Panc1 (cell line): Measurements from ENCODE around the gene ICA1. TPM values are rescaled to one million over a fixed set of nuclear protein-coding genes. Genes with fewer than 3 reads are reported as not detected.

Experiments used
- ATAC-seq: fragments of 200-7000 bp; cut with Tn5 transposase; 2 replicates; pipeline ENCODE4 v1.9.1; 2020; ENCODE audit warnings: mild to moderate bottlenecking, moderate library complexity
- BruUV-seq: library from RNA; stranded (reverse); fragments of 400-500 nt; replicated peaks from 2 replicates; lab custom pipeline; 2021; lab: Mats Ljungman, UMichigan
- CTCF ChIA-PET: fragments of 300-600 bp; sonication (Branson Sonifier 250); formaldehyde crosslinking; loops from one replicate; lab custom pipeline; 2022; ENCODE audit warnings: antibody characterized with exemption; lab: Charles Lee
- POLR2A ChIA-PET: fragments of 300-600 bp; sonication (Branson Sonifier 250); formaldehyde crosslinking; loops from one replicate; lab custom pipeline; 2022; ENCODE audit warnings: antibody characterized with exemption; lab: Charles Lee
- DNase-seq: peaks from one replicate; pipeline ENCODE4 v3.0.0-alpha.2; 2010; ENCODE audit warnings: low read depth, low spot score
- H3K27ac ChIP-seq: 2 replicates; pipeline ENCODE4 v1.5.1; 2011; ENCODE audit warnings: mild to moderate bottlenecking, low read length, inconsistent platforms
- H3K27me3 ChIP-seq: fragments of 200-500 bp; sonication (Bioruptor generic); 2 replicates; pipeline ENCODE4 v1.6.0; 2014; ENCODE audit warnings: low read length, inconsistent platforms; ENCODE audit not compliant: control insufficient read depth, insufficient read depth
- H3K36me3 ChIP-seq: fragments of 200-500 bp; sonication (Bioruptor generic); 2 replicates; pipeline ENCODE4 v1.5.1; 2014; ENCODE audit warnings: inconsistent platforms, mild to moderate bottlenecking, low read length, moderate library complexity; ENCODE audit not compliant: control insufficient read depth, insufficient read depth
- H3K4me1 ChIP-seq: 2 replicates; pipeline ENCODE4 v1.5.1; 2011; ENCODE audit warnings: inconsistent platforms, mild to moderate bottlenecking, low read length, moderate library complexity; ENCODE audit not compliant: control insufficient read depth, insufficient read depth
- H3K4me3 ChIP-seq, 2 experiments: 2 replicates each; pipeline ENCODE4 v1.5.1; 2011 to 2012; ENCODE audit warnings: low read depth in 2 of 2, low read length in 2 of 2, mild to moderate bottlenecking in 2 of 2, inconsistent platforms in 1 of 2, moderate library complexity in 1 of 2
- H3K9me3 ChIP-seq: fragments of 200-500 bp; sonication (Bioruptor generic); 2 replicates; pipeline ENCODE4 v1.5.1; 2014; ENCODE audit warnings: low read depth, mild to moderate bottlenecking, inconsistent platforms, low read length, moderate library complexity; ENCODE audit not compliant: control insufficient read depth, insufficient read depth
- POLR2AphosphoS5 ChIP-seq: IDR thresholded peaks from 2 replicates; pipeline ENCODE4 v1.6.1; 2012; ENCODE audit warnings: mild to moderate bottlenecking, low read depth, low read length, moderate library complexity
- SIN3A ChIP-seq: IDR thresholded peaks from 2 replicates; pipeline ENCODE4 v1.6.1; 2012; ENCODE audit warnings: low read depth, mild to moderate bottlenecking, low read length, moderate library complexity, borderline replicate concordance; ENCODE audit not compliant: insufficient read depth
- TCF7L2 ChIP-seq: IDR thresholded peaks from 2 replicates; pipeline ENCODE4 v1.6.1; 2011; ENCODE audit warnings: mild to moderate bottlenecking, low read depth, low read length, inconsistent platforms
- in situ Hi-C: cut with HindIII; loops from 2 replicates; pipeline ENCODE4 v1.10.0; 2016; ENCODE audit warnings: low sequenced_read_pairs, low pct_unique_long_range_greater_than_20kb
- intact Hi-C: fragments of 100-400 bp; cut with micrococcal nuclease; formaldehyde crosslinking; loops from one replicate; pipeline ENCODE4 v1.10.0; 2022; ENCODE audit not compliant: unreplicated experiment
- total RNA-seq: library from RNA; stranded (reverse); gene quantifications from one replicate; pipeline ENCODE4 v1.2.1, GENCODE V29; 2021; ENCODE audit not compliant: unreplicated experiment
- TF ChIP-seq, protein P1 (sequence below): fragments of 450-650 bp; IDR thresholded peaks from 2 replicates; pipeline ENCODE4 v1.5.1; 2017; ENCODE audit warnings: mild to moderate bottlenecking
- TF ChIP-seq, protein P2 (sequence below), 2 experiments: IDR thresholded peaks; 2 replicates each; pipeline ENCODE4 v1.6.1; 2011 to 2012; ENCODE audit warnings: low read depth in 2 of 2, control low read depth in 1 of 2, low read length in 1 of 2, mild to moderate bottlenecking in 1 of 2, moderate library complexity in 1 of 2; ENCODE audit not compliant: insufficient read depth in 1 of 2

Gene ICA1
- total RNA-seq, 1 experiment from 2014 or later = 1.1 TPM

DNA sequence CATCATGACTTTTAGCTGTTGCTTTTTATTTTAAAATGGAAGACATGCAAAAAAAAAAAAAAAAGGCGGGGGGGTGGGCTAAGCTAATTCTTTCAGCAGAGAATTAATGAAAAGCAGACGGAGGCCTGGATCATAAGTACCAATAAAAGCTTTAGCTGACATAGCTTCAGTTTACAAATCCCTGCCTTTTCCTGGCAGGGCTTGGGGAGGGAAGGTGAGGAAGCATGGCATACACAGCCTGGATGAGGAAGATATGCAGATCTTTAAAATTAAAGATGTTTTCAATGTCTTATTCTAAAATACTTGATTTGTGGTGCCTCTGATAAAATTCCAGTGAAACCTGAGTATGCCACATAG lies 57.0 kb downstream of the ICA1 start:
- in situ Hi-C loops (no loop called here), intact Hi-C loops (no loop called here)
- TF ChIP-seq, protein P1, sequence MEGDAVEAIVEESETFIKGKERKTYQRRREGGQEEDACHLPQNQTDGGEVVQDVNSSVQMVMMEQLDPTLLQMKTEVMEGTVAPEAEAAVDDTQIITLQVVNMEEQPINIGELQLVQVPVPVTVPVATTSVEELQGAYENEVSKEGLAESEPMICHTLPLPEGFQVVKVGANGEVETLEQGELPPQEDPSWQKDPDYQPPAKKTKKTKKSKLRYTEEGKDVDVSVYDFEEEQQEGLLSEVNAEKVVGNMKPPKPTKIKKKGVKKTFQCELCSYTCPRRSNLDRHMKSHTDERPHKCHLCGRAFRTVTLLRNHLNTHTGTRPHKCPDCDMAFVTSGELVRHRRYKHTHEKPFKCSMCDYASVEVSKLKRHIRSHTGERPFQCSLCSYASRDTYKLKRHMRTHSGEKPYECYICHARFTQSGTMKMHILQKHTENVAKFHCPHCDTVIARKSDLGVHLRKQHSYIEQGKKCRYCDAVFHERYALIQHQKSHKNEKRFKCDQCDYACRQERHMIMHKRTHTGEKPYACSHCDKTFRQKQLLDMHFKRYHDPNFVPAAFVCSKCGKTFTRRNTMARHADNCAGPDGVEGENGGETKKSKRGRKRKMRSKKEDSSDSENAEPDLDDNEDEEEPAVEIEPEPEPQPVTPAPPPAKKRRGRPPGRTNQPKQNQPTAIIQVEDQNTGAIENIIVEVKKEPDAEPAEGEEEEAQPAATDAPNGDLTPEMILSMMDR = no peak
- TF ChIP-seq, protein P2, sequence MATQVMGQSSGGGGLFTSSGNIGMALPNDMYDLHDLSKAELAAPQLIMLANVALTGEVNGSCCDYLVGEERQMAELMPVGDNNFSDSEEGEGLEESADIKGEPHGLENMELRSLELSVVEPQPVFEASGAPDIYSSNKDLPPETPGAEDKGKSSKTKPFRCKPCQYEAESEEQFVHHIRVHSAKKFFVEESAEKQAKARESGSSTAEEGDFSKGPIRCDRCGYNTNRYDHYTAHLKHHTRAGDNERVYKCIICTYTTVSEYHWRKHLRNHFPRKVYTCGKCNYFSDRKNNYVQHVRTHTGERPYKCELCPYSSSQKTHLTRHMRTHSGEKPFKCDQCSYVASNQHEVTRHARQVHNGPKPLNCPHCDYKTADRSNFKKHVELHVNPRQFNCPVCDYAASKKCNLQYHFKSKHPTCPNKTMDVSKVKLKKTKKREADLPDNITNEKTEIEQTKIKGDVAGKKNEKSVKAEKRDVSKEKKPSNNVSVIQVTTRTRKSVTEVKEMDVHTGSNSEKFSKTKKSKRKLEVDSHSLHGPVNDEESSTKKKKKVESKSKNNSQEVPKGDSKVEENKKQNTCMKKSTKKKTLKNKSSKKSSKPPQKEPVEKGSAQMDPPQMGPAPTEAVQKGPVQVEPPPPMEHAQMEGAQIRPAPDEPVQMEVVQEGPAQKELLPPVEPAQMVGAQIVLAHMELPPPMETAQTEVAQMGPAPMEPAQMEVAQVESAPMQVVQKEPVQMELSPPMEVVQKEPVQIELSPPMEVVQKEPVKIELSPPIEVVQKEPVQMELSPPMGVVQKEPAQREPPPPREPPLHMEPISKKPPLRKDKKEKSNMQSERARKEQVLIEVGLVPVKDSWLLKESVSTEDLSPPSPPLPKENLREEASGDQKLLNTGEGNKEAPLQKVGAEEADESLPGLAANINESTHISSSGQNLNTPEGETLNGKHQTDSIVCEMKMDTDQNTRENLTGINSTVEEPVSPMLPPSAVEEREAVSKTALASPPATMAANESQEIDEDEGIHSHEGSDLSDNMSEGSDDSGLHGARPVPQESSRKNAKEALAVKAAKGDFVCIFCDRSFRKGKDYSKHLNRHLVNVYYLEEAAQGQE (IDR thresholded peaks at IDR 0.05; ENCODE audit: insufficient read depth in 1 of 2, low read depth in 2 of 2, low read length in 1 of 2) = no peak
- TF ChIP-seq SIN3A (no peak), TCF7L2 (no peak), POLR2AphosphoS5 (no peak)
- H3K9me3 ChIP-seq = no peaks in the 10 kb centered on the region
- peaks cover 38% of the 10 kb centered on the region for H3K27me3 ChIP-seq
- H3K27ac ChIP-seq = no peak overlapping the region
- no TSS peak for BruUV-seq
- no peaks in the 10 kb centered on the region for H3K4me1 ChIP-seq
- CTCF ChIA-PET = interaction anchor here (0.7 kb wide), 1 partner anchor 229 kb away, joined by 16 read pairs; no protein-coding TSS in a partner anchor
- POLR2A ChIA-PET = no interaction called here
- ATAC-seq (no peak), DNase-seq (no peak)
- no peaks in the 10 kb centered on the region for H3K36me3 ChIP-seq
- H3K4me3 ChIP-seq = no peak overlapping the region

DNA sequence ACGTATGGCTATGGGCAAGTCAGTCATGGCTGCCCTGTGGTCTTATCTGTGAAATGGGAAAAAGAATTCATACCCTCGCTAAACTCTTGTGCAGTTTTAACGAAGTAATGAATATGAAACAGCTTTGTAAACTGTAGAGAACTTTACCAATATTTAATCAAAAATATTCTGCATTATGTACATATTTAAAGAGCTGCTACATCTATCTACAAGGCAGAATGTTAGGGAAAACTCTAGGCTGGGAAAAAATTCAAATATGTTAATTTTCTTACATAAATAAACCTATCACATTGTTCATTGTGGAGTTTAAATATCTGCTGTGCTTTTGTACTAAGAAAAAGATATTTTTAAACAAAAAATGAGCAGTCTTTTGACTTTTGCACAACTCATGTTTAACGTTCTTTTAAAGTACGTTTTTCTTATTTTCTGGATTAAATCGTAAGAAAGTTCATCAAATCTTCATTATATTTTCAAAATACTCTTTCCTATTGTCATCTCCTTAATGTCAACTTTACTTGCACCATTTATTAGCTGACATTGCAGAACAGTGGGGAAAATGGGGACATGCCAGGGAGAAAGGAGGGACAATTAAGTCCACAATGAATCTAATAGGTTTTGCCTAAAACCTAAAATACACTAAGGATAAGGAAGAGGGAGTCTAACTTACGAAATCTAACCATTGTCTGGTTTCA lies 57.5 kb downstream of the ICA1 start:
- in situ Hi-C loops = no loop called here
- Histone ChIP-seq H3K9me3 (no peaks in the 10 kb centered on the region), H3K27me3 (peaks cover 38% of the 10 kb centered on the region), H3K36me3 (no peaks in the 10 kb centered on the region), H3K27ac (no peak overlapping the region), H3K4me3 (no peak overlapping the region), H3K4me1 (no peaks in the 10 kb centered on the region)
- ATAC-seq = no peak
- ChIA-PET CTCF (interaction anchor here (0.7 kb wide), 1 partner anchor 230 kb away, joined by 16 read pairs; no protein-coding TSS in a partner anchor), POLR2A (no interaction called here)
- TF ChIP-seq POLR2AphosphoS5 (no peak), TCF7L2 (no peak), SIN3A (no peak)
- TF ChIP-seq, protein P2 (IDR thresholded peaks at IDR 0.05; ENCODE audit: insufficient read depth in 1 of 2, low read depth in 2 of 2, low read length in 1 of 2) = no peak
- TF ChIP-seq, protein P1 = no peak
- DNase-seq = no peak
- no TSS peak for BruUV-seq
- intact Hi-C loops = no loop called here
